Occipital lobe (tissue), 2 donors: Measurements from ENCODE around the gene ATP5ME. TPM values are rescaled to one million over a fixed set of nuclear protein-coding genes. Genes with fewer than 3 reads are reported as not detected.

Experiments used
- DNase-seq: peaks from one replicate; lab custom pipeline; 2025; lab: John Stamatoyannopoulos, UW
- total RNA-seq: library from RNA; depleted of rRNA; stranded (reverse); fragments of >200 nt; gene quantifications from one replicate; pipeline ENCODE4 v1.2.3, GENCODE V29; 2014

The ATP5ME gene
- total RNA-seq, 1 donor from 2014 or later, result 62.2 TPM

GRCh38 chr4:684623-685327, 10.7 kb upstream of the ATP5ME start:
- DNase-seq, result no peak

GRCh38 chr4:683982-684622, 10.0 kb upstream of the ATP5ME start:
- DNase-seq, result no peak

- no peak for DNase-seq
Observed at GRCh38 chr4:683247-683897, 9.3 kb upstream of the ATP5ME start.

GRCh38 chr4:682490-683172, 8.6 kb upstream of the ATP5ME start:
- DNase-seq, result no peak

- no peak for DNase-seq
Observed at GRCh38 chr4:681736-682451, 7.8 kb upstream of the ATP5ME start.

- DNase-seq, result no peak
Observed at GRCh38 chr4:680928-681645, 7.0 kb upstream of the ATP5ME start.

- DNase-seq, result no peak
Observed at GRCh38 chr4:680551-680927, 6.5 kb upstream of the ATP5ME start.

GRCh38 chr4:680091-680490, 6.0 kb upstream of the ATP5ME start:
- no peak for DNase-seq

- DNase-seq, result no peak
Observed at GRCh38 chr4:679629-680028, 5.6 kb upstream of the ATP5ME start.

- DNase-seq, result no peak
Observed at GRCh38 chr4:679104-679481, 5.0 kb upstream of the ATP5ME start.

- DNase-seq, result no peak
Observed at GRCh38 chr4:678331-679103, 4.4 kb upstream of the ATP5ME start.

GRCh38 chr4:677431-678293, 3.6 kb upstream of the ATP5ME start:
- no peak for DNase-seq

GRCh38 chr4:676871-677235, 2.8 kb upstream of the ATP5ME start:
- DNase-seq, result no peak

- DNase-seq, result no peak
Observed at GRCh38 chr4:675980-676870, 2.1 kb upstream of the ATP5ME start.

- DNase-seq, result no peak
Observed at GRCh38 chr4:675036-675882, 1.2 kb upstream of the ATP5ME start.

GRCh38 chr4:673349-674091, 556 bp downstream of the ATP5ME start:
- DNase-seq, result no peak

- DNase-seq, result no peak
Observed at GRCh38 chr4:671769-672168, 2.3 kb downstream of the ATP5ME start.
